ENCODE data around the gene SRCAP.

The SRCAP gene

DNA sequence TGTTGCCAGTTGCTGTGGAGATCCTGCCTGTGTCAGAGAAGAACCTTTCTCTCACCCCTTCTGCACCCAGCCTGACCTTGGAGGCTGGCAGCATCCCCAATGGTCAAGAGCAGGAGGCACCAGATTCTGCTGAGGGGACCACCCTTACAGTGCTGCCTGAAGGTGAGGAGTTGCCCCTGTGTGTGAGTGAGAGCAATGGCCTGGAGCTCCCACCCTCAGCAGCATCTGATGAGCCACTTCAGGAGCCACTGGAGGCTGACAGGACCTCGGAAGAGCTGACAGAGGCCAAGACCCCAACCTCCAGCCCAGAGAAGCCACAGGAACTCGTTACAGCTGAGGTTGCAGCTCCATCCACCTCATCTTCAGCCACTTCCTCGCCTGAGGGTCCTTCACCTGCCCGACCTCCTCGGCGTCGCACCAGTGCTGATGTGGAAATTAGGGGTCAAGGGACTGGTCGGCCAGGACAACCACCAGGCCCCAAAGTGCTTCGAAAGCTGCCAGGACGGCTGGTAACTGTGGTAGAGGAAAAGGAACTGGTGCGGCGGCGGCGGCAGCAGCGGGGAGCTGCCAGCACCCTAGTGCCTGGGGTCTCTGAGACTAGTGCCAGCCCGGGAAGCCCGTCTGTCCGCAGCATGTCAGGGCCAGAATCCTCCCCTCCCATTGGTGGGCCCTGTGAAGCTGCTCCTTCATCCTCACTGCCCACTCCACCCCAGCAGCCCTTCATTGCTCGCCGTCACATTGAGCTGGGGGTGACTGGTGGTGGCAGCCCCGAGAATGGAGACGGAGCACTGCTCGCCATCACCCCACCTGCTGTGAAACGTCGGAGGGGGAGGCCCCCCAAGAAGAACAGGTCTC lies 39.0 kb downstream of the SRCAP start:
- DNase-seq = no peak

DNA sequence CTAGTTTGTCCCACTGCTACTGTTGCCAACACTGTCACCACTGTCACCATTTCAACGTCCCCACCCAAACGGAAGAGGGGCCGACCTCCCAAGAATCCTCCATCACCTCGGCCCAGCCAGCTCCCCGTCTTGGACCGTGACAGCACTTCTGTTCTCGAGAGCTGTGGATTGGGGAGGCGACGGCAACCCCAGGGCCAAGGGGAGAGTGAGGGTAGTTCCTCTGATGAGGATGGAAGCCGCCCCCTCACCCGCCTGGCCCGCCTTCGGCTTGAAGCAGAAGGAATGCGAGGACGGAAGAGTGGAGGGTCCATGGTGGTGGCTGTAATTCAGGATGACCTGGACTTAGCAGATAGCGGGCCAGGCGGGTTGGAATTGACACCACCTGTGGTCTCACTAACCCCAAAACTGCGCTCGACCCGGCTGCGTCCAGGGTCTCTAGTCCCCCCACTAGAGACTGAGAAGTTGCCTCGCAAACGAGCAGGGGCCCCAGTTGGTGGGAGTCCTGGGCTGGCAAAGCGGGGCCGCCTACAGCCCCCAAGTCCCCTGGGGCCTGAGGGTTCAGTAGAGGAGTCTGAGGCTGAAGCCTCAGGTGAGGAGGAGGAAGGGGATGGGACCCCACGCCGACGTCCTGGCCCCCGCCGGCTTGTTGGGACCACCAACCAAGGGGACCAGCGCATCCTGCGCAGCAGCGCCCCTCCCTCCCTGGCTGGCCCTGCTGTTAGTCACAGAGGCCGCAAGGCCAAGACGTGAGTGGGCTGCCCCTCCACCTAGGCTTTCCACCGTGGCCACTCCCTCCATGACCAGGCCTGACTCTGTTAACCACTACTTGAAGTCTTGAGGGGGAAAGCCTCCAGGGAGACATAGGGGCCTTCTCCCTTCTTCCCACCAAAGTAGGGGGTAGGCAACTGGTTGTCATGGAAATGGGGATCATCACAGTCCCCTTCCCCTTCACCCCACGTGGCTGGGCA lies 40.3 kb downstream of the SRCAP start:
- no peak for DNase-seq

DNA sequence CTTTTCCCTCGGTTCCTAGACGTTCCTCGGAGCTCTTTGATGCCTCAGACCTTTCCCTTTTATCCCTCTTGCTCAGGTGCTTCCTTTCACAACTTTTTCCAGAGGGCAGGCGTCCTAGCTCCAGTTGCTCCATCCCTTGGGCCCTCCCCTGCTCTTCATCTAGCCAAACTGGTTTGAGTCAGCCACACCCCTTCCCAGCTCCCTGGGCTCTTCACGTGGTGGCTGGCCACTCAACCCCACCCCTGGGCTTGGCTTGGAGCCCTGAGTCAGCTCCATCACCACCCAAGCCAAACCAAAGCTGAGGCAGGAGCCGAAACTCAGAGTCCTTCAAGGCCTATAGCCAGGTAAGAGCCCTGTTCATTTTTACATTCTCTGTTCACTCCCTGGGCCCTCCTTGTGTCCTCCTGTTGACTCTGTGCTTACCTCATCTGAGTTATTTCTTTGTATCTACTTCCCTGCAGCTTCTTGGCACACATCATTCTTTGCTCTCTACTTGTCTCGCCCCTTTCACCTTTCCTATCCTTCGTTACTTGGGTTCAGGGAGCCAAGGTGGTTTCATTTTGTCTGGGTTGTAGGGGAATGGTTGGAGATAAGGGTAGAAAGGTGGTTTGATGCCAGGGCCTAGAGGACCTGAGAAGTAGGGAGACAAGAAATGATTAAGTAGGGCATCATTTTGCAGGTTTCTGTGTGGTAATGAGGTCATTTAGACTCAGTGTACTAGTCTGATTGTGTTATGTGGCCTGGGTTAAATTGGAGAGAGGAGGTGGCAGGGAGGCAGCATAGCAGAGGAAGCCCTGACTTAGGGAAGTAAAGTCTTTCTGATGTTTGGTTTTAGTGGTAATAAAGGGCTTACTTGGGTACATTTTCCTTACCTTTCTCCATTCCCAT lies 41.6 kb downstream of the SRCAP start:
- no peak for DNase-seq

DNA sequence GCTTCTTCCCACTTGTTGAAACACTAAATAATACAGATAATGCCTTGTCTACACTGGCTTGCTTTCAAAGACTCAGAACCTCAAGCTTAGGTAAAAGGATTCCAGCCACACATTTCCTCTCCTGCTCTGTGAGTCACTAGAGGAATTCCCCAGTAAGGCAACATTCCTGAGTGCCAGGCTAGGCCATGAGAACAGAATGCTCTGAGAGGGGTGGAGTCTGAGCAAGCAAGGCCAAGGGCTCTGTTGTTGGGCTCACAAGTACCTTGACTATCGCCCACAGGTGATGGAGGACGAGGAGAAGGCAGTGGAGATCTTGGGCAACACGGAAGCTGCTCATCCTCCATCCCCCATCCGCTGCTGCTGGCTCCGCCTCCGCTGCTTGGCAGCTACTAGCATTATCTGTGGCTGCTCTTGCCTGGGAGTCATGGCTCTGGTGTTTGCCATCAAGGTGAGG lies 42.5 kb downstream of the SRCAP start:
- DNase-seq = no peak

DNA sequence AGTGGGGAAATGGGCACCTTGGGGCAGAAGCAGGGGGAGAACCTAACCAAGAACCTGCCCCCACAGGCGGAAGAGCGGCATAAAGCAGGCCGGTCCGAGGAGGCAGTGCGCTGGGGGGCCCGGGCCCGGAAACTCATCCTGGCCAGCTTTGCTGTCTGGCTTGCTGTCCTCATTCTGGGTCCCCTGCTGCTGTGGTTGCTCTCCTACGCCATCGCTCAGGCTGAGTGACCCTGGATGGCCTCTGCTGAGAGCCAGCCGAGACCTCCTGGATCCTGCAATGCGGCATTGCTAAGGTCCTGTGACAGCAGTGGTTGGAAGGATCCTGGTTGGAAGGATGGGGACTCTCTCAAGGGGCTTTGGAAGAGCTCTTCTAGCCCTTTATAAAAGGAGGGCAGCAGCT lies 44.7 kb downstream of the SRCAP start:
- no peak for DNase-seq

GRCh38 chr16:30744183-30744582 lies 45.2 kb downstream of the SRCAP start:
- no peak for DNase-seq

GRCh38 chr16:30745082-30745481 lies 46.1 kb downstream of the SRCAP start:
- no peak for DNase-seq

- no peak for DNase-seq
Measured at GRCh38 chr16:30746638-30747175, 47.7 kb downstream of the SRCAP start.

DNA sequence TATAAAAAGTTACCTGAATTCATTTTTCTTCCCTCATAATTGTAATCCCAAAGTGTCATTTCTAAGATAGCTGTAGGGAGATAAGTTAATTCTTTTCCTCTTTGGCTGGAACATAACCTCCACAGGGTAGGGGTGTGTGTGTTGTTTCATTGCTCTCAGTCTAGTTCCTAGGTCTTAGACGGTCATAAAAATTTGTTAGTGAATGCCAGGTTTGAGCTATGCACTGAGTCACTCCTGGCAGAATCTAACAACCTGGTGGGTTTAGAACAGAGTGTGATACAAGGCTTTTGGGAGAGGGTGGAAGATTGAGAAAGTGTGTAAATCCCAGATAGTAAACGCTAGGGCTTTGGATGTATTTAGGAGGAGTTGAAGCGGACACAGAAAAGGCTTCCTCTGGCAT lies 48.4 kb downstream of the SRCAP start:
- DNase-seq = no peak

DNA sequence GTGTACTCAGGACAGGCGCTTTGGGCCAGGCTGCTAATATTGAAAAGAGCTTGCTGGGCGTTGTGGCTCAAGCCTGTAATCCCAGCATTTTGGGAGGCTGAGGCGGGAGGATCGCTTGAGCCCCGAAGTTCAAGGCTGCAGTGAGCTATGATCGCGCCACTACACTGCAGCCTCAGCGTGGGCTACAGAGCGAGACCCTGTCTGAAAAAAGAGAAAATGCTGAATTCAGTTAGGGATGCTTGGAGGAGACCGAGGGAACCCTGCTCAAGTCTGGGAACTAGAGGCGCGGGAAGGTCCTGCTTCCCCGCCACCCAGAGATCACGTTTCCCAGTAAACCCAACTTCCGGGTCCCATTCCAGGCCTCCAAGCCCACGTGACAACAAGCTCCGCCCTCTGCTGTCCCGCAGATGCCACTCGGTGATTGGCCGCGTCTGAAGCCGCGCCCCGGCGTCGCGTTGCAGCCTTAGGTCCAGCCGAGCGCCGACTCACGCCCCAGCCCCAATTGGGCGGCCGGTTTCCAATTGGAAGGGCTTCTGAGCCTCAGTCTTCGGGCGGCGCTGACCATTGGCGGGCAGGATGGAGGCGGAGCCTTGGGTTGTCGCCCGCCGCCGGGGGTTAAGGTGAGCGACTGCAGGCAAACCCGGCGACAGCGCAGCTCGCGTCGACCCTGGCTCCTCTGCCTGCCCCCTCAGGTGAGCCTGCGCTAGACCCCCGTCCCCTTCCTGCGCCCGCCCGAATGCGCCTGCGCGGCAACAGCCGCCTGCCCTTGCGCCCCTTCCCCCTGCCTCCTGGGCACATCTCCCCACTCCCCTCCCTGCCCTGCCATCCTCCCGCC lies 49.0 kb downstream of the SRCAP start, which contains the start of gene PHKG2:
PHKG2 (plus strand) TSS at position 627 of the 835 bp plus-strand sequence. CDS start 396 bp downstream, outside the sequence.
- DNase-seq = peak; percentile 89 to 95

DNA sequence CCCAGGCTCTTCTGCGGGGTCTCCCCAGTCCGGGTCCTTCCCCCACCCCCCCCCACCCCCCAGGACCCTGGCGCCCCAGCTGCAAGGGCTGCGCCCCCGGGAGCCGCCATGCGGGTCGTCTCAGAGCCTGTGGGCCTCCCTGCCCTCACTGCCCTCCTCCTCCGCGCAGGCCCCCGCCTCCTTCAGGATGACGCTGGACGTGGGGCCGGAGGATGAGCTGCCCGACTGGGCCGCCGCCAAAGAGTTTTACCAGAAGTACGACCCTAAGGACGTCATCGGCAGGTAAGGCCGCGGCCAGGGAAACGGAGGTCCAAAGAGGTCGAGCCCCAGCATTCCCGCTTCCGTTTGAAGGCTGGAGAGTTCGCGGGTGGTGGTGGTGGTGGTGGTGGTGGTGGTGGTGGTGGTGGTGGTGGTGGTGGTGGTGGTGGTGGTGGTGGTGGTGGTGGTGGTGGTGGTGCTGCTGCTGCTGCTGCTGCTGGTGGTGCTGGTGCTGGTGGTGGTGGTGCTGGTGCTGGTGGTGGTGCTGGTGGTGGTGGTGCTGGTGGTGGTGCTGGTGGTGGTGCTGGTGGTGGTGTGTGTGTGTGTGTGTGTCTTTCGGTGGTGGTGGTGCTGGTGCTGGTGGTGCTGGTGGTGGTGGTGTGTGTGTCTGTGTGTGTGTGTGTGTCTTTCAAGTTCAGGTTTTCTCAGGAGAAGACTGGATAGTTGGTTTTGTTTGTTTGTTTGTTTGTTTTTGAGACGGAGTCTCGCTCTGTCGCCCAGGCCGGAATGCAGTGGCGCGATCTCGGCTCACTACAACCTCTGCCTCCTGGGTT lies 49.9 kb downstream of the SRCAP start:
- no peak for DNase-seq

GRCh38 chr16:30750201-30750600 lies 51.2 kb downstream of the SRCAP start:
- DNase-seq = no peak

- no peak for DNase-seq
Measured at GRCh38 chr16:30750876-30751465, 52.0 kb downstream of the SRCAP start.

DNA sequence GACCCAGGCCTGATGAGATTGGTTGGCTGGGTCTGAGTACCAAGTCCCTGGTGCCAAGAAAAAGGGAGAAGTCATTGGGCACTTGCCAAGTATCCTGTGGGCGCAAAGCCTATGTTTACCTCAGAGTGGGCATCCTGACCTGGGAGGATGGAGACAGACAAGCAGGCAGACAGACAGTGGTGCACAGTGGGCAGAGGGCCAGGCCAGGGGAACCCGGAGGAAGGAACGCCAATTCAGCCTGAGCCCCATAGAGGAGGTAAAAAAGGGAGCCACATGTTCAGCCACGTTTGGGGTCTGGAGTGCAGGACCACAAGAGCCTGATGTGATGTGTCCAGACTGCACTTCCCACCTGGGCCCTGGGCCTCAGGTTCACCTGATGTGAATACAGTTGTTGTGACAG lies 54.6 kb downstream of the SRCAP start:
- no peak for DNase-seq

DNA sequence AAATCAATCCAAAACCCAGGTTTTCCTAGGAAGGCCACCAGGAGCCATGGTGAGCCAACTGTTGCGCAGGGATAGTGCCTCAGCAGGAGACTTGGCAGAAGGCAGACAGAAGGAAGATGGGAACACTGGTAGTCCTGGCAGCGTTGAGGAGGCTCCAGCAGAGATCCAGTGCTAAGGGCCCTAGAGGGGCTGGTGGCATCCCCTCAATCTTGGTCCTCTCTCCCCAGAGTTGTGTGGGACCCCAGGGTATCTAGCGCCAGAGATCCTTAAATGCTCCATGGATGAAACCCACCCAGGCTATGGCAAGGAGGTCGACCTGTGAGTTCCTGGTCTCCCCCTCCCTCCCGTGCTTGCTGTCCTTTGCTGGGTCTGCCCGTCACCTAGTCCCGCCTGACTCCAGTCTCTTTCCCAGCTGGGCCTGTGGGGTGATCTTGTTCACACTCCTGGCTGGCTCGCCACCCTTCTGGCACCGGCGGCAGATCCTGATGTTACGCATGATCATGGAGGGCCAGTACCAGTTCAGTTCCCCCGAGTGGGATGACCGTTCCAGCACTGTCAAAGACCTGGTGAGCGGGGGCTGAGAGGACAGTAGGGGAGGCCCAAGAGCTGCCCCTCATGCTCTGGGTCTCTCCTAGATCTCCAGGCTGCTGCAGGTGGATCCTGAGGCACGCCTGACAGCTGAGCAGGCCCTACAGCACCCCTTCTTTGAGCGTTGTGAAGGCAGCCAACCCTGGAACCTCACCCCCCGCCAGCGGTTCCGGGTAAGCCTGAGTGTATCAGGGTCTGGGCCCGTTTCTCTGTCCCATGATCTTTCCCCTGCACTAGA lies 57.2 kb downstream of the SRCAP start:
- DNase-seq = no peak

- DNase-seq = no peak
Measured at GRCh38 chr16:30756781-30757100, 57.8 kb downstream of the SRCAP start.

- no peak for DNase-seq
Measured at GRCh38 chr16:30757316-30757715, 58.3 kb downstream of the SRCAP start.

DNA sequence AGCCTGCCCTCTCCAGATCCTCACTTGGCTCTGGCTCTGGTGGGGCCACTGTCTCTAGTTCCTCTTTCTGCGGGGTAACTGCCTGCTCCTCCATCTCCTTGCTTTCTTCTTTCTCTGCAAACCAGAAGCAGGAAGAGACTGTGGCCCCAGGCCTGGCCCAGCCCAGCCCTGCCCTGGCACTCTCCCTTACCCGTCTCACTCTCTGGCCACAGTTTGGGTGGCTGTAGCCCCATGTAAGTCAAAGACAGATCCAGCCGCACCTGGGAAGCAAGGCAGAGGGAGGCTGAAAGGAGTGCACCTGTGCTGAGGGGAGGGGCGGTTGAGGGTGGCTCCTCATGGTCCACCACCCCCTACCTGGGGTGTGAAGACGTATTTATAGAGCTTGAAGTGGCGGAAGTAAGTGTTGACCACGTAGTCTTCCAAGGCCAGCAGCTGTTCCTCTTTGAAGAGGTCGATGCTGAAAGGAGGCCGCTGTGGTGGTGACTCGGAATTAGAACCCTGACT lies 60.1 kb downstream of the SRCAP start:
- no peak for DNase-seq

DNA sequence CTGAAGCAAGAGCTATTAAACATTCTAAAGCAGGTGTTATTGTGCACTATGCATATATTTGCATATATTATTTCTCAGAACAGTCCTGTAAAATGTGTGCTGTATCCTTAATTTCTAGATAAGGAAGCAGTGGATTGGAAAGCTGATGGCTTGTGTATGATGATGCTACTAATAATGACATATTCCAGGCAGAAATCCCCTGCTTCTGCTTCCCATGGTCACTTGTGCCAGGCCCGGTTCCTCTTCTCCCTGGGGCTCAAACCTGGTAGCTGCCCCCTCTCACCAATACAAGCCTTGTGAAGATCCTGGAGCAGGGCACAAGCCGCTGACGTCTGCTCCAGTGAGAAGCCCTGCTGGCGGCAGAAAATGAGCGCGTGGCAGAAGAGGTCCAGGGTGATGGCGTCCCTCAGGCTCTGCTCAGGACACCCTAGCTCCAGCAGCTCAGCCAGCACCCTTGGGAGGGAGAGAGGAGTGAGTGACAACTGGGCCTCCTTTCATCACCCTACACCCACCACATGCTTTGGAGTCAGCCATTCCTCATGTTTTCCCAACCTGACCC lies 61.1 kb downstream of the SRCAP start:
- no peak for DNase-seq
